GM12872 (cell line): Measurements from ENCODE around the gene BDP1.

Experiments used
- TF ChIP-seq, protein P1 (sequence below): IDR thresholded peaks from 3 replicates; pipeline ENCODE4 v1.5.1; 2011; ENCODE audit warnings: low read depth, mild to moderate bottlenecking, low read length, moderate library complexity; ENCODE audit not compliant: insufficient read depth

Gene BDP1

DNA sequence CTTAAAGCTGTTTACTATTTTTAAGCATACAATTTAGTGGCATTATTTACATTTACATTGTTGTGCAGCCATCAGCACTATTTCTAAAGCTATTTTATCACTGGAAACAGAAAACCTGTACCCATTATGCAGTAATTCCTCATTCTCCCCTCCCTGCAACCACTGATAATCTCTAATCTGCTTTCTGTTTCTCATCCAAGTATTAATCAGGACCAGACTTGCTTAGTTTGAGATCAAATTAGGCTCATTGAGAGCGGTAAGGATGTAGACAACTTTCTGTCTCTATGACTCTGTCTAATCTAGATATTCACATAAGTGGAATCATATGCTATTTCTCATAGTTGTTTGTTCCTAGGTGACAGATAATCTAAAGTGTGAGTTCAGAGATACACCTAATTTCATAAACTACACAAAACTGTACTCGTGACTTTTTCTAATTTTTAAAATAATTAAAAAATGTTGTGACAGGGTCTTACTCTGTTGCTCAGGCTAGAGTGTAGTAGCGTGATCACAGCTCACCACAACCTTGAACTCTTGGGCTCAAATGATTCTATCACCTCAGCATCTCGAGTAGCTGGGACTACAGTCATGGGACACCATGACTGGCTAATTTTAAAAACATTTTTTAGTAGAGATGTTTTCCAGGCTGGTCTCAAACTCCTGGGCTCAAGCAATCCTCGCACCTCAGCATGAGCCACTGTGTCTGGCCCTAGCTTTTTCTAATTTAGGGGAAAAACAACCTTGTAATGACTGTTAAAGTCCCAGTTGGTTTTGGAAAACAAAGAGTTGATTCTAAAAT lies 37.6 kb downstream of the BDP1 start:
- TF ChIP-seq, protein P1, sequence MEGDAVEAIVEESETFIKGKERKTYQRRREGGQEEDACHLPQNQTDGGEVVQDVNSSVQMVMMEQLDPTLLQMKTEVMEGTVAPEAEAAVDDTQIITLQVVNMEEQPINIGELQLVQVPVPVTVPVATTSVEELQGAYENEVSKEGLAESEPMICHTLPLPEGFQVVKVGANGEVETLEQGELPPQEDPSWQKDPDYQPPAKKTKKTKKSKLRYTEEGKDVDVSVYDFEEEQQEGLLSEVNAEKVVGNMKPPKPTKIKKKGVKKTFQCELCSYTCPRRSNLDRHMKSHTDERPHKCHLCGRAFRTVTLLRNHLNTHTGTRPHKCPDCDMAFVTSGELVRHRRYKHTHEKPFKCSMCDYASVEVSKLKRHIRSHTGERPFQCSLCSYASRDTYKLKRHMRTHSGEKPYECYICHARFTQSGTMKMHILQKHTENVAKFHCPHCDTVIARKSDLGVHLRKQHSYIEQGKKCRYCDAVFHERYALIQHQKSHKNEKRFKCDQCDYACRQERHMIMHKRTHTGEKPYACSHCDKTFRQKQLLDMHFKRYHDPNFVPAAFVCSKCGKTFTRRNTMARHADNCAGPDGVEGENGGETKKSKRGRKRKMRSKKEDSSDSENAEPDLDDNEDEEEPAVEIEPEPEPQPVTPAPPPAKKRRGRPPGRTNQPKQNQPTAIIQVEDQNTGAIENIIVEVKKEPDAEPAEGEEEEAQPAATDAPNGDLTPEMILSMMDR: no peak

DNA sequence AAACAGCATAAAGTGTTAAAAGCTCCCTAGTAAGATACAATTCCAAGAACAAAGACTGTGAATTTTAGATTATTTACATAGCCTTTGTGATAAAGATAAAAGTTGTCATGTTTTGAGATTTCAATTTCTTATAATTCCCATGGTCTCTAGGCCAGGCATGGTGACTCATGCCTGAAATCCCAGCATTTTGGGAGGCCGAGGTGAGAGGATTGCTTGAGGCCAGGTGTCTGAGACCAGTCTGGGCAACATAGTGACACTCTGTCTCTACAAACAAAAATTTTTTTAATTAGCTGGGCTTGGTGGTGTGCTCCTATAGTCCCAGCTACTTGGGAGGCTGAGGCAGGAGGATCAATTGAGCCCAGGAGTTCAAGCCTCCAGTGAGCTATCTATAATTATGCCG lies 48.1 kb downstream of the BDP1 start:
- TF ChIP-seq, protein P1: no peak

DNA sequence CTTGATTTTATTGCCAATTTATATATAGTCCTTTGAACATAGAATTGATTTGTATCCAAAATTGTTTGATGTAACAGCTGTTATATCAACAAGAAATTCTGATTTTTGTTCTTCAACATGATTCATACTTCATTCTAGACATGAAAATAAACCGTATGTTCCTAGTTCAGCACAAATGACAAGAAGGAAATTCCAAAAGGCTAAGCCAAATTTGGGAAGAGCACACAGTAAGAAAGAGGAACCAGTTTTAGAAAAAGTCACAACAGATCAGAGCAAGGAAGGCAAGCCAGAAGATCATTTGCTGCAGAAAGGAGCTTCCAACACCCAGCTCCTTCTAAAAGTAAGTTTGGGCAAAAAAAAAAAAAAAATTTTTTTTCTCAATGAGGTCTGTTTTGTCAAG lies 66.7 kb downstream of the BDP1 start:
- TF ChIP-seq, protein P1: no peak

DNA sequence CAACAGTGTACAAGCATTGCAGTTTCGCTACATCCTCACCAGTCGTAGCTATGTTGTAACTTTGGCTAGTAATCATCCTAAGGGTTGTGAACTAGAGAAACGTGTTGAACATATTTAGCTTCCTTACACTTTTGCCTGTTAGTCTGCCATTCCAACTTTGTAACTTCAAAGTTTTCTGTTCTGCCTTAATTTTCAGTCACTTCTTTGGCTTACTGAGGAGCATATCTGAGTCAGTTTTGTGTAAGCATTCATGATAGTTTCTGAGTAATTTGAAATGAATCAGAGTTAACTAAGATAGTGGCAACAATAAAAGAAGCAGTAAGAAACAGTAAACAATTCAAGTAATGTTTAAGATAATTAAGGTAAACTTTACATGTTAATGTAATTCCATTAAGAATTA lies 72.8 kb downstream of the BDP1 start:
- TF ChIP-seq, protein P1: no peak

DNA sequence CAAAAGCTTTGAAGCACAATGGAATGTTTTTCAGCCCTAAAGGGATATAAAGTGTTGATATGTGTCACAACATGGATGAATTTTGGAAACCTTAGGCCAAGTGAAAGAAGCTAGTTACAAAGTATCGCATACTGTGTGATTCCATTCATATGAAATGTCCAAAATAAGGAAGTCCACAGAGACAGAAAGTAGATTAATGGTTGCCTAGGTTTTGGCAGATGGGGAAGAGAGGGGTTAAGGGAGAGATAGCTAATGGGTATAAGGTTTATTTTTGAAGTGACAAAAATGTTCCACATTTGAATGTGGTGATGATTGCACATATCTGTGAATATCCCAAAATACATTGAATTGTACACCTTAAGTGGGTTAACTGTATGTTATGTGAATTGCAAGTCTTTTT lies 74.2 kb downstream of the BDP1 start:
- TF ChIP-seq, protein P1: no peak

DNA sequence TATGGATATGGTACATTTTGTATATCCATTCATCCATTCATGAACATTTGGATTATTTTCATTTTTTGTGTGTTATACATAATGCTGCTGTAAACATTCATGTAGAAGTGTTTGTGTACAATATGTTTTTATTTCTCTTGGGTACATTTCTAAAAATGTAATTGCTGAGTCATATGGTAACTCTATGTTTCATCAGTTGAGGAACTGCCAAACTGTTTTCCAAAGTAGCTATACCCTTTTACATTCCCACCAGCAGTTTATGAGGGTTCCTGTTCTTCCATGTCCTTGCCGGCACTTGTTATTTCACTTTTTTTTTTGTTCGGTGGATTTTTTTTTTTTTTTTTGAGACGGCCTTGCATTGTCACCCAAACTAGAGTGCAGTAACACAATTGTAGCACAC lies 77.7 kb downstream of the BDP1 start:
- TF ChIP-seq, protein P1: no peak

DNA sequence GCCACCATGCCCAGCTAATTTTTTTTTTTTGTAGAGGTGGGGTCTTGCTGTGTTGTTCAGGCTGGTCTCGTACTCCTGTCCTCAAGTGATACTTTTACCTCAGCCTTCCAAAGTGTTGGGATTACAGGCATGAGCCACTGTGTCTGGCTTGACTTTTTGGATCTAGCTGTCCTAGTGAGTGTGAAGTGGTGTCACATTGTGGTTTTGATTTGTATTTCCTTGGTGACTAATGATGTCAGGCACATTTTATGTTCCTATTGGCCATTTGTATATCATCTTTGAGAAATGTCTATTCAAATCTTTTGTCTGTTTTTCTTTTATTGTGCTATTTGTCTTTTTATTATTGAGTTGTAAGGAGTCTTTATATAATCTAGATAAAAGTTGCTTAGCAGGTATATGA lies 78.2 kb downstream of the BDP1 start:
- TF ChIP-seq, protein P1: no peak

DNA sequence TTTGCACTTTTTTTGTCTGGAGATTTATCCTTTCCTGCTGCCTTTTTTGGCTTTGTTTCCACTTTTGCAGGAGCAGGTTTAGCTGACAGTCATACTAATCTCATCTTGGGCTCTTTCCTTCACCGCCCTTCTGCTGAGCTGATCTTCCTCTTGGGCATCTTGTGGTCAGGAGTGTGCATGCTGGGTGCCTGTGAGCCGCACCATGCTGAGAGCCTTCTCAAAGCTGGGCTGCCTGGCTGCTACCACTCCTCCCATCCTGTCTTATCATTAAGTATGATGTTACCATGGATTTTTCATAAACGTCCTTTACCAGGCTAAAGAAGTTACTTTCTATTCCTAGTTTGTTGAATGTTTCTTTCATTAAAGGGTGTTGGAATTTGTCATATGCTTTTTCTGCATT lies 82.2 kb downstream of the BDP1 start:
- TF ChIP-seq, protein P1: no peak
